ENCODE data around the gene NEDD9.

DNA sequence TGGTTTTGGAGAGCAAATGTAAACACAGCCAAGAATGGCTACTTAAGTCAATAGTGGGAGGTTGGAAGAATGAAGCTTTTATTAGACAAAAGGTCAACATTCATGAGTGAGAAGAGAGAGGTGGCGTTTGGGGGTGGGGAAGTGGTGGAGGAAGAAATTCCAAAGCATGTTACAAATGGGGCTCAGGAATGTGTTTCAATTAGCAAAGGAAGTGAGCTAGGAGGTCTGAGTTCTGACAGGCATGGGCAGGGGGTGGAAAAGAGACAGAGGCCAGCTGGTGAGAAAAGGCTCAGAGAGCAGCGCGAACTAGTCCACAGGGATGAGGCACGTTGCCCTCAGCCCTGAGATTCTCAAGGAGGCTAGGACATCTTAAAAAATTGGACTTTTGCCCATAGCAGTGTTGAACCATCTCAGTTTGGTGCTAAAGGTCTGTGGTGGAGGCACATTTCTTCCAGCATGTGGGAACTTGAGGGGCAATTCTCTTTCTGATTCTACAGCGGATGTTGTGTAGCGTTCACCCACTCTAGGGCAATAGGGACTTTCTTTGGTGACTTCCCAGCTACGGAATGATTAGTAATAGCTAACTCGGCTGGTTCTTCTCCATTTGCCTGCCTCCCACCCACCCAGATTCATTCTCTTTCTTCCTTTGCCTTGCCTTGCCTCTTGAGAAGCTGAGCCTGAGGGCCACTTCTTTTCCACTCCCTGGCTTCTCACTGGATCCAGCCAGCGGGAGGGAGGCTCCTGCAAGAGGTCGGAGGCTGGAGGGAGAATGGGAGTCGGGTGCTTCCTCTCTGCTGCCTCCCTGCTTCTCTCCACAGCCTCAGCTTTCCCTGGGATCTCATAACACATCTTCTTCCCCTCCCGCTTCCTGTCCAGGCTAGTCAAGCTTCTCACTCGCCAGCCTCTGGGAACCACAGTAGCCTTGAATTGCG is 45.1 kb upstream of the NEDD9 start:
- TF ChIP-seq, protein P1, sequence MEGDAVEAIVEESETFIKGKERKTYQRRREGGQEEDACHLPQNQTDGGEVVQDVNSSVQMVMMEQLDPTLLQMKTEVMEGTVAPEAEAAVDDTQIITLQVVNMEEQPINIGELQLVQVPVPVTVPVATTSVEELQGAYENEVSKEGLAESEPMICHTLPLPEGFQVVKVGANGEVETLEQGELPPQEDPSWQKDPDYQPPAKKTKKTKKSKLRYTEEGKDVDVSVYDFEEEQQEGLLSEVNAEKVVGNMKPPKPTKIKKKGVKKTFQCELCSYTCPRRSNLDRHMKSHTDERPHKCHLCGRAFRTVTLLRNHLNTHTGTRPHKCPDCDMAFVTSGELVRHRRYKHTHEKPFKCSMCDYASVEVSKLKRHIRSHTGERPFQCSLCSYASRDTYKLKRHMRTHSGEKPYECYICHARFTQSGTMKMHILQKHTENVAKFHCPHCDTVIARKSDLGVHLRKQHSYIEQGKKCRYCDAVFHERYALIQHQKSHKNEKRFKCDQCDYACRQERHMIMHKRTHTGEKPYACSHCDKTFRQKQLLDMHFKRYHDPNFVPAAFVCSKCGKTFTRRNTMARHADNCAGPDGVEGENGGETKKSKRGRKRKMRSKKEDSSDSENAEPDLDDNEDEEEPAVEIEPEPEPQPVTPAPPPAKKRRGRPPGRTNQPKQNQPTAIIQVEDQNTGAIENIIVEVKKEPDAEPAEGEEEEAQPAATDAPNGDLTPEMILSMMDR (IDR thresholded peaks at IDR 0.05; ENCODE audit: low read depth, low read length): no peak
- TF ChIP-seq EZH2phosphoT487 (IDR thresholded peaks at IDR 0.05; ENCODE audit: low read depth): no peak
